HEK293 (cell line): ENCODE data around the gene DNAH7.

Experiments used
- GLI2 ChIP-seq: fragments of 450-650 bp; formaldehyde crosslinking; IDR thresholded peaks from 2 replicates; pipeline ENCODE4; 2017; ENCODE audit warnings: missing biosample characterization, missing genetic modification characterization, low read depth, borderline replicate concordance
- MEIS1 ChIP-seq: sonication (generic); formaldehyde crosslinking; IDR thresholded peaks from 2 replicates; pipeline ENCODE4 v1.8.1; 2022; ENCODE audit warnings: missing genetic modification reagents, mild to moderate bottlenecking, borderline replicate concordance
- RBAK ChIP-seq: fragments of 450-650 bp; formaldehyde crosslinking; IDR thresholded peaks from 2 replicates; pipeline ENCODE4 v1.5.1; 2016; ENCODE audit warnings: missing biosample characterization, missing genetic modification characterization
- SP7 ChIP-seq: fragments of 450-650 bp; formaldehyde crosslinking; IDR thresholded peaks from 2 replicates; pipeline ENCODE4 v1.5.1; 2016; ENCODE audit warnings: missing biosample characterization, missing genetic modification characterization
- ZNF140 ChIP-seq: fragments of 450-650 bp; formaldehyde crosslinking; IDR thresholded peaks from 2 replicates; pipeline ENCODE4 v1.5.1; 2016; ENCODE audit warnings: missing biosample characterization, missing genetic modification characterization
- ZNF223 ChIP-seq: fragments of 450-650 bp; formaldehyde crosslinking; IDR thresholded peaks from 2 replicates; pipeline ENCODE4 v1.5.1; 2016; ENCODE audit warnings: missing biosample characterization, missing genetic modification characterization
- ZNF23 ChIP-seq: fragments of 450-650 bp; formaldehyde crosslinking; IDR thresholded peaks from 2 replicates; pipeline ENCODE4 v1.5.1; 2016; ENCODE audit warnings: missing biosample characterization, missing genetic modification characterization, borderline replicate concordance
- ZNF521 ChIP-seq: fragments of 450-650 bp; formaldehyde crosslinking; IDR thresholded peaks from 2 replicates; pipeline ENCODE4 v1.5.1; 2017; ENCODE audit warnings: missing biosample characterization, mild to moderate bottlenecking, missing genetic modification characterization
- ZNF776 ChIP-seq: fragments of 450-650 bp; formaldehyde crosslinking; IDR thresholded peaks from 2 replicates; pipeline ENCODE4 v1.5.0; 2017; ENCODE audit warnings: missing biosample characterization, missing genetic modification characterization, borderline replicate concordance
- ZNF777 ChIP-seq: fragments of 450-650 bp; formaldehyde crosslinking; IDR thresholded peaks from 2 replicates; pipeline ENCODE4 v1.5.1; 2017; ENCODE audit warnings: missing biosample characterization, missing genetic modification characterization, borderline replicate concordance
- ZNF837 ChIP-seq: fragments of 450-650 bp; formaldehyde crosslinking; IDR thresholded peaks from 2 replicates; pipeline ENCODE4 v1.5.1; 2016; ENCODE audit warnings: missing biosample characterization, missing genetic modification characterization
- TF ChIP-seq, protein P1 (sequence below): fragments of 450-650 bp; formaldehyde crosslinking; IDR thresholded peaks from 2 replicates; pipeline ENCODE4 v1.5.1; 2016; ENCODE audit warnings: missing biosample characterization, missing genetic modification characterization, low read depth
- TF ChIP-seq, protein P2 (sequence below): fragments of 450-650 bp; formaldehyde crosslinking; IDR thresholded peaks from 2 replicates; pipeline ENCODE4 v1.5.1; 2016; ENCODE audit warnings: missing biosample characterization, missing genetic modification characterization
- TF ChIP-seq, protein P3 (sequence below): fragments of 450-650 bp; formaldehyde crosslinking; IDR thresholded peaks from 2 replicates; pipeline ENCODE4 v1.5.1; 2017; ENCODE audit warnings: missing biosample characterization, missing genetic modification characterization

DNA sequence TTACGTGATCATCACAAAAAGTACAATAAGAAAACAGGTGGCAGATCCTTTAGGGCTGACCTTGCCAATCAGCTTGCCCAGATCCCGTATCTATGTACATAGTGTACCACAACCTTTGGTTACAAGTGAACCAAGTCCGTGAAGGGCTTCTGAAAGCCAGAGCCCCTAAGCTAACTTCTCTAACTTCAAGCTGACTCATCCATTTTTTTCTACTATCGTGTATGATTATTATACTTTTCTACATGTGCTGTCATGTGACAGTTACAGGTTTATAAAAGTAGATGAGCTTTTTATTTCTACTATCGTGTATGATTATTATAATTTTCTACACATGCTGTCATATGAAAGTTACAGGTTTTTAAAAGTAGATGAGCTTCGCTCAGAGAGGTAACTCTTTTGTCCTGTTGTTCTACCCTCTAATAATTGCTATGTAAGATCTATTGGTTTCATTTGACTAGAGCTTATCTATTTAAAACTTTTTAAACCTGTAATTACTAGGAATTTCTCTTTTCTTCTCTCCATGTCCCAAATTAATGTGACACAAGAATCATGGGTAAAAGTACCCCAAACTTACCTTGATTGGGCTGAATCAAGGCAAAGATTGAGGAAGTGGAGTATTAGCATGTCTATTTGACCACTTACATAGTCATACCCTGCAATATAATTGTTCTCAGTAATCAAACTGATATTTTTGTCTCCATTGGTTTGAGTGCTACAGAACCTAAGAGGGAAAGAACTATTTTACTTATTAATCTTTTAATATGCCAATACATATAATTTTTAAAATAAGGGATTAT lies 29.4 kb upstream of the DNAH7 start:
- TF ChIP-seq ZNF140 (tag by site-specific recombination) (no peak), ZNF521 (tag by site-specific recombination) (no peak), ZNF837 (tag by site-specific recombination) (no peak), RBAK (tag by site-specific recombination) (no peak), MEIS1 (CRISPR knock-in tag) (no peak), ZNF776 (no peak), GLI2 (tag by site-specific recombination) (no peak), ZNF777 (tag by site-specific recombination) (no peak), SP7 (tag by site-specific recombination) (no peak), ZNF23 (tag by site-specific recombination) (no peak), ZNF223 (tag by site-specific recombination) (no peak)
- TF ChIP-seq, protein P1, sequence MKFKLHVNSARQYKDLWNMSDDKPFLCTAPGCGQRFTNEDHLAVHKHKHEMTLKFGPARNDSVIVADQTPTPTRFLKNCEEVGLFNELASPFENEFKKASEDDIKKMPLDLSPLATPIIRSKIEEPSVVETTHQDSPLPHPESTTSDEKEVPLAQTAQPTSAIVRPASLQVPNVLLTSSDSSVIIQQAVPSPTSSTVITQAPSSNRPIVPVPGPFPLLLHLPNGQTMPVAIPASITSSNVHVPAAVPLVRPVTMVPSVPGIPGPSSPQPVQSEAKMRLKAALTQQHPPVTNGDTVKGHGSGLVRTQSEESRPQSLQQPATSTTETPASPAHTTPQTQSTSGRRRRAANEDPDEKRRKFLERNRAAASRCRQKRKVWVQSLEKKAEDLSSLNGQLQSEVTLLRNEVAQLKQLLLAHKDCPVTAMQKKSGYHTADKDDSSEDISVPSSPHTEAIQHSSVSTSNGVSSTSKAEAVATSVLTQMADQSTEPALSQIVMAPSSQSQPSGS (tag by site-specific recombination), result no peak
- TF ChIP-seq, protein P2, sequence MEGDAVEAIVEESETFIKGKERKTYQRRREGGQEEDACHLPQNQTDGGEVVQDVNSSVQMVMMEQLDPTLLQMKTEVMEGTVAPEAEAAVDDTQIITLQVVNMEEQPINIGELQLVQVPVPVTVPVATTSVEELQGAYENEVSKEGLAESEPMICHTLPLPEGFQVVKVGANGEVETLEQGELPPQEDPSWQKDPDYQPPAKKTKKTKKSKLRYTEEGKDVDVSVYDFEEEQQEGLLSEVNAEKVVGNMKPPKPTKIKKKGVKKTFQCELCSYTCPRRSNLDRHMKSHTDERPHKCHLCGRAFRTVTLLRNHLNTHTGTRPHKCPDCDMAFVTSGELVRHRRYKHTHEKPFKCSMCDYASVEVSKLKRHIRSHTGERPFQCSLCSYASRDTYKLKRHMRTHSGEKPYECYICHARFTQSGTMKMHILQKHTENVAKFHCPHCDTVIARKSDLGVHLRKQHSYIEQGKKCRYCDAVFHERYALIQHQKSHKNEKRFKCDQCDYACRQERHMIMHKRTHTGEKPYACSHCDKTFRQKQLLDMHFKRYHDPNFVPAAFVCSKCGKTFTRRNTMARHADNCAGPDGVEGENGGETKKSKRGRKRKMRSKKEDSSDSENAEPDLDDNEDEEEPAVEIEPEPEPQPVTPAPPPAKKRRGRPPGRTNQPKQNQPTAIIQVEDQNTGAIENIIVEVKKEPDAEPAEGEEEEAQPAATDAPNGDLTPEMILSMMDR, result no peak
- TF ChIP-seq, protein P3, sequence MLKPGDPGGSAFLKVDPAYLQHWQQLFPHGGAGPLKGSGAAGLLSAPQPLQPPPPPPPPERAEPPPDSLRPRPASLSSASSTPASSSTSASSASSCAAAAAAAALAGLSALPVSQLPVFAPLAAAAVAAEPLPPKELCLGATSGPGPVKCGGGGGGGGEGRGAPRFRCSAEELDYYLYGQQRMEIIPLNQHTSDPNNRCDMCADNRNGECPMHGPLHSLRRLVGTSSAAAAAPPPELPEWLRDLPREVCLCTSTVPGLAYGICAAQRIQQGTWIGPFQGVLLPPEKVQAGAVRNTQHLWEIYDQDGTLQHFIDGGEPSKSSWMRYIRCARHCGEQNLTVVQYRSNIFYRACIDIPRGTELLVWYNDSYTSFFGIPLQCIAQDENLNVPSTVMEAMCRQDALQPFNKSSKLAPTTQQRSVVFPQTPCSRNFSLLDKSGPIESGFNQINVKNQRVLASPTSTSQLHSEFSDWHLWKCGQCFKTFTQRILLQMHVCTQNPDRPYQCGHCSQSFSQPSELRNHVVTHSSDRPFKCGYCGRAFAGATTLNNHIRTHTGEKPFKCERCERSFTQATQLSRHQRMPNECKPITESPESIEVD, result no peak
